Heart left ventricle (tissue), 13 donors: ENCODE measurements around the gene TBC1D4.

Source experiments
- CTCF ChIP-seq, 12 donors: fragments of 200-600 bp; sonication (generic) in 4 of 12; IDR thresholded peaks; one replicate each; pipeline versions ENCODE4 v1.5.0 to v1.8.0; 2018 to 2022; ENCODE audit warnings: antibody characterized with exemption in 12 of 12, mild to moderate bottlenecking in 5 of 12
- POLR2A ChIP-seq, 2 donors: fragments of 450-650 bp; IDR thresholded peaks; one replicate each; pipeline ENCODE4 v1.6.1; 2017; ENCODE audit warnings: antibody characterized with exemption in 2 of 2, mild to moderate bottlenecking in 2 of 2, moderate library complexity in 2 of 2
- donor health status: ischemic (EF 13 %, LVEDD 7.1; RV severe dilation, severe dysfunction).
- donor health status: DM: no; HTN: yes; CAD: no.
- donor health status: DM: no; HTN: no; CAD: no.
- donor health status: ischemic (EF 25% LVEDD 6.9; RV normal size, moderate dysfunction).
- donor health status: ischemic (EF 25% LVEDD 5.7; RV mildly dilated, moderate dysfunction).
- donor health status: ischemic (EF 35%, LVEDD 5.7; RV mildly dilated, moderate dysfunction).
- donor health status: nonischemic (EF 11% LVEDD 7.7; RV severe dilation, severe dysfunction).
- donor health status: DM: yes; HTN: yes; CAD: no.
- donor health status: PGD.
- donor health status: ischemic (EF 29% LVEDD 5.4; RV normal size, mild dysfunction).
- donor health status: nonischemic (EF 23%, LVEDD 6.1; RV moderate dilation, normal function).

DNA sequence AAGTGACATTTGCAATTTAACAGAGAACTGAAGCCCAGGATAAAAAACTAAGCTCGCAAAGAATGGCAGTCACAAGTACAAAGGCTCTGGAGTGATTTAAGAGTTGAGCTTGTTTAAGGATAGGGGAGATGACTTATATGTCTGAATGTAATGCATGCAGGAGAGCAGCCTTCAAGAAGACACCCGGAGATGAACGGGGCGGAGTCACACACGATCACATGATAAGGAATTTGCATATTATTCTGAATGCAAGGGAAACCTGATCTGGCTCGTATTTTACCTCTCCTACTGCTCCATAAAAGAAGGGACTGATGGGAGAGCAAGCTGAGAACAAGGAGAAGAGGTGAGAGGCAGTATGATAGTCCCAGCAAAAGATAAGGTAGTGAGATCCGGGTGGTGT, 12.9 kb downstream of the TBC1D4 start:
- TF ChIP-seq CTCF (IDR thresholded peaks at IDR 0.05) (no peak), POLR2A (IDR thresholded peaks at IDR 0.05) (no peak)
